CD14-positive monocyte (primary cell): ENCODE data around the gene NCBP3. TPM values are rescaled to one million over a fixed set of nuclear protein-coding genes. Genes with fewer than 3 reads are reported as not detected.
A peak's percentile ranks its signal among the peaks of the same experiment; 100 is the strongest.

ENCODE experiments used
- DNase-seq, 3 donors: peaks; one replicate each; pipeline ENCODE4 v3.0.0-alpha.2; 2011 to 2022
- H2AFZ ChIP-seq: 2 replicates; pipeline ENCODE4 v1.6.0; 2012; ENCODE audit warnings: mild to moderate bottlenecking, low read depth, low read length, inconsistent platforms; ENCODE audit not compliant: insufficient read depth, poor library complexity, severe bottlenecking
- H3K27ac ChIP-seq, 2 donors: 1 replicate in 1 of 2; 2 replicates in 1 of 2; pipeline ENCODE4 v1.5.1; 2012 to 2013; ENCODE audit warnings: low read length in 2 of 2, control low read depth in 1 of 2, inconsistent platforms in 1 of 2, low read depth in 1 of 2, mild to moderate bottlenecking in 1 of 2
- H3K27me3 ChIP-seq, 2 donors: one replicate each; pipeline versions ENCODE4 v1.6.0 to v1.6.1; 2011 to 2013; ENCODE audit warnings: low read length in 2 of 2; ENCODE audit not compliant: control insufficient read depth in 2 of 2, insufficient read depth in 2 of 2
- H3K36me3 ChIP-seq, 2 donors: replicated peaks in 1 of 2; 1 replicate in 1 of 2; 2 replicates in 1 of 2; pipeline versions ENCODE4 v1.5.1 to v1.6.1; 2012 to 2013; ENCODE audit warnings: low read length in 2 of 2, control low read depth in 1 of 2, inconsistent platforms in 1 of 2, mild to moderate bottlenecking in 1 of 2; ENCODE audit not compliant: insufficient read depth in 2 of 2, control insufficient read depth in 1 of 2
- H3K4me1 ChIP-seq, 2 donors: 1 replicate in 1 of 2; 2 replicates in 1 of 2; pipeline versions ENCODE4 v1.5.1 to v1.6.1; 2012 to 2013; ENCODE audit warnings: low read length in 2 of 2, control low read depth in 1 of 2, inconsistent platforms in 1 of 2, mild to moderate bottlenecking in 1 of 2, moderate library complexity in 1 of 2; ENCODE audit not compliant: insufficient read depth in 2 of 2, control insufficient read depth in 1 of 2
- H3K4me2 ChIP-seq: replicated peaks from 2 replicates; pipeline ENCODE3; 2012; ENCODE audit warnings: low read length, moderate library complexity, mild to moderate bottlenecking; ENCODE audit not compliant: poor library complexity, severe bottlenecking; ENCODE audit errors: extremely low read depth
- H3K4me3 ChIP-seq, 3 experiments: fragments of 200-600 bp in 1 of 3; sonication (generic) in 1 of 3; replicated peaks in 1 of 3; 1 replicate in 2 of 3; 2 replicates in 1 of 3; pipeline ENCODE4 v1.5.1; 2011 to 2013; ENCODE audit warnings: low read length in 3 of 3, mild to moderate bottlenecking in 3 of 3, control low read depth in 2 of 3, low read depth in 2 of 3, inconsistent platforms in 1 of 3, moderate library complexity in 1 of 3
- H3K79me2 ChIP-seq: 2 replicates; pipeline ENCODE4 v1.6.0; 2012; ENCODE audit warnings: mild to moderate bottlenecking, control low read depth, inconsistent platforms, low read length, moderate library complexity; ENCODE audit not compliant: insufficient read depth
- H3K9ac ChIP-seq: 2 replicates; pipeline ENCODE4 v1.6.0; 2017; ENCODE audit warnings: low read length, mild to moderate bottlenecking; ENCODE audit not compliant: insufficient read depth, poor library complexity, severe bottlenecking
- H3K9me3 ChIP-seq, 2 donors: replicated peaks in 1 of 2; 1 replicate in 1 of 2; 2 replicates in 1 of 2; pipeline versions ENCODE4 v1.5.1 to v1.6.1; 2012 to 2013; ENCODE audit warnings: low read length in 2 of 2, control low read depth in 1 of 2; ENCODE audit not compliant: control insufficient read depth in 1 of 2, insufficient read depth in 1 of 2
- H4K20me1 ChIP-seq: 2 replicates; pipeline ENCODE4 v1.6.0; 2012; ENCODE audit warnings: mild to moderate bottlenecking, low read length, control low read depth, moderate library complexity; ENCODE audit not compliant: insufficient read depth
- H3K27ac Mint-ChIP-seq, 7 donors: one replicate each; pipeline ENCODE4 v1.8.0; 2020; ENCODE audit warnings: mild to moderate bottlenecking in 7 of 7, mixed read lengths in 7 of 7, moderate library complexity in 6 of 7, inconsistent platforms in 2 of 7
- H3K27me3 Mint-ChIP-seq, 3 donors: one replicate each; pipeline ENCODE4 v1.8.0; 2021 to 2022; ENCODE audit warnings: low read depth in 3 of 3, mild to moderate bottlenecking in 3 of 3, mixed read lengths in 3 of 3, moderate library complexity in 3 of 3, inconsistent platforms in 1 of 3
- H3K36me3 Mint-ChIP-seq, 2 donors: one replicate each; pipeline ENCODE4 v1.8.0; 2020; ENCODE audit warnings: mixed read lengths in 2 of 2, inconsistent platforms in 1 of 2, mild to moderate bottlenecking in 1 of 2
- H3K4me1 Mint-ChIP-seq: one replicate; pipeline ENCODE4 v1.8.0; 2020; ENCODE audit warnings: mild to moderate bottlenecking, mixed read lengths
- H3K4me3 Mint-ChIP-seq, 2 donors: one replicate each; pipeline ENCODE4 v1.8.0; 2020; ENCODE audit warnings: mild to moderate bottlenecking in 2 of 2, mixed read lengths in 2 of 2, moderate library complexity in 1 of 2
- H3K9me3 Mint-ChIP-seq, 7 donors: one replicate each; pipeline ENCODE4 v1.8.0; 2020 to 2022; ENCODE audit warnings: mixed read lengths in 7 of 7, mild to moderate bottlenecking in 6 of 7, moderate library complexity in 6 of 7, inconsistent platforms in 2 of 7
- CTCF ChIP-seq: fragments of 200-600 bp; IDR thresholded peaks from one replicate; pipeline ENCODE4 v1.8.0; 2022; ENCODE audit warnings: antibody characterized with exemption, mild to moderate bottlenecking
- WGBS: methylation state at CpG from one replicate; pipeline ENCODE4 v1.1.5; 2013; ENCODE audit warnings: missing lambda C conversion rate; ENCODE audit not compliant: insufficient coverage; 5-methylcytosine and 5-hydroxymethylcytosine counted together
- intact Hi-C, 2 donors: fragments of 100-400 bp; cut with micrococcal nuclease; formaldehyde crosslinking; loops; one replicate each; pipeline versions ENCODE4 v1.15.0 to v1.15.1; 2023
- polyA plus RNA-seq, 3 donors: library from polyadenylated mRNA; depleted of rRNA in 1 of 3; unstranded in 2 of 3; stranded (reverse) in 1 of 3; fragments of 300-500 nt in 2 of 3; fragments of >200 nt in 1 of 3; fragmentation: Illumina TruSeq in 2 of 3; gene quantifications; 1 replicate in 2 of 3; 2 replicates in 1 of 3; pipeline ENCODE4 v1.2.3, GENCODE V29; 2012 to 2021

The NCBP3 gene
- polyA plus RNA-seq, 3 donors, result 4.9 to 19.0 (median 8.5) TPM

- Mint-ChIP-seq H3K27me3 (peaks cover 0 to 5% (median 3%) of the 10 kb centered on the region in 3 donors), H3K27ac (no peak overlapping the region), H3K36me3 (peaks cover 25 to 46% of the 10 kb centered on the region in 2 donors), H3K9me3 (peaks cover 0 to 4% (median 0%) of the 10 kb centered on the region in 7 donors), H3K4me1 (peaks cover 5% of the 10 kb centered on the region), H3K4me3 (no peak overlapping the region)
- no peaks in the 10 kb centered on the region for H4K20me1 ChIP-seq
- WGBS, result 98% methylated on average over 9 of the region's 10 CpGs
- H3K36me3 ChIP-seq, result peaks cover 23 to 28% of the 10 kb centered on the region in 2 donors
- no peak overlapping the region for H3K4me3 ChIP-seq
- H3K27me3 ChIP-seq, result no peaks in the 10 kb centered on the region
- H3K9me3 ChIP-seq, result no peaks in the 10 kb centered on the region
- H2AFZ ChIP-seq, result no peak overlapping the region
- H3K79me2 ChIP-seq, result no peaks in the 10 kb centered on the region
- no peak overlapping the region for H3K27ac ChIP-seq
- DNase-seq, result no peak
- intact Hi-C loops, result no loop called here
- H3K4me2 ChIP-seq, result no peak overlapping the region
- TF ChIP-seq CTCF, result no peak
- no peaks in the 10 kb centered on the region for H3K4me1 ChIP-seq
- no peak overlapping the region for H3K9ac ChIP-seq
Observed at GRCh38 chr17:3873862-3874261, 27.8 kb upstream of the NCBP3 start.

GRCh38 chr17:3870871-3871306 lies 24.8 kb upstream of the NCBP3 start:
- 47% methylated on average over 9 of the region's 11 CpGs for WGBS
- H3K9ac ChIP-seq, result no peak overlapping the region
- H3K27me3 ChIP-seq, result no peaks in the 10 kb centered on the region

More at GRCh38 chr17:3870871-3871306, 24.8 kb upstream of the NCBP3 start:
- peaks cover 18 to 22% of the 10 kb centered on the region in 2 donors for H3K36me3 ChIP-seq
- H3K4me3 ChIP-seq, result no peak overlapping the region
- H4K20me1 ChIP-seq, result no peaks in the 10 kb centered on the region
- peaks cover 0 to 4% (median 0%) of the 10 kb centered on the region in 7 donors for H3K9me3 Mint-ChIP-seq
- H3K4me1 Mint-ChIP-seq, result peaks cover 5% of the 10 kb centered on the region
- H3K4me2 ChIP-seq, result no peak overlapping the region
- peak overlapping the region in 3 of 7 donors; percentile 13 to 60 (median 55) for H3K27ac Mint-ChIP-seq
- no peak overlapping the region for H3K4me3 Mint-ChIP-seq
- peaks cover 0 to 8% (median 3%) of the 10 kb centered on the region in 3 donors for H3K27me3 Mint-ChIP-seq
- TF ChIP-seq CTCF, result no peak
- H3K36me3 Mint-ChIP-seq, result peaks cover 19 to 34% of the 10 kb centered on the region in 2 donors
- intact Hi-C loops, result no loop called here
- DNase-seq, result no peak
- no peaks in the 10 kb centered on the region for H3K79me2 ChIP-seq
- no peak overlapping the region for H2AFZ ChIP-seq
- H3K4me1 ChIP-seq, result no peaks in the 10 kb centered on the region
- H3K9me3 ChIP-seq, result no peaks in the 10 kb centered on the region
- no peak overlapping the region for H3K27ac ChIP-seq
